Stomach (tissue), 9 donors: Measurements from ENCODE around the gene SLC26A2. TPM values are rescaled to one million over a fixed set of nuclear protein-coding genes. Genes with fewer than 3 reads are reported as not detected.
A peak's percentile ranks its signal among the peaks of the same experiment; 100 is the strongest.

Experiments used
- DNase-seq, 2 donors: peaks; one replicate each; pipeline versions ENCODE4 v3.0.0 to v3.0.0-alpha.2; 2013 to 2019
- H3K27ac ChIP-seq, 5 donors: fragments of 200-600 bp in 4 of 5; sonication (generic) in 4 of 5; one replicate each; pipeline ENCODE4 v1.5.1; 2013 to 2019; ENCODE audit warnings: mild to moderate bottlenecking in 1 of 5, moderate library complexity in 1 of 5
- H3K27me3 ChIP-seq, 3 donors: fragments of 200-600 bp; sonication (generic); one replicate each; pipeline ENCODE4 v1.5.1; 2017 to 2019; ENCODE audit warnings: mixed run types in 1 of 3
- H3K36me3 ChIP-seq, 4 donors: fragments of 200-600 bp; sonication (generic); 1 replicate in 3 of 4; 2 replicates in 1 of 4; pipeline ENCODE4 v1.5.1; 2016 to 2019
- H3K4me1 ChIP-seq, 4 donors: fragments of 200-600 bp; sonication (generic); one replicate each; pipeline ENCODE4 v1.5.1; 2016 to 2019
- H3K4me3 ChIP-seq, 4 donors: fragments of 200-600 bp; sonication (generic) in 3 of 4; one replicate each; pipeline ENCODE4 v1.5.1; 2016 to 2019; ENCODE audit warnings: mild to moderate bottlenecking in 1 of 4
- H3K9me3 ChIP-seq, 4 donors: fragments of 200-600 bp; sonication (generic); one replicate each; pipeline ENCODE4 v1.5.1; 2016 to 2019
- CTCF ChIP-seq, 7 experiments: fragments of 450-650 bp in 4 of 7; fragments of 200-600 bp in 3 of 7; sonication (generic) in 3 of 7; IDR thresholded peaks; one replicate each; pipeline ENCODE4 v1.5.1; 2016 to 2019; ENCODE audit warnings: antibody characterized with exemption in 7 of 7, control low read depth in 2 of 7, mild to moderate bottlenecking in 1 of 7
- EP300 ChIP-seq: sonication (generic); formaldehyde crosslinking; IDR thresholded peaks from one replicate; pipeline ENCODE4 v1.6.1; 2017; ENCODE audit warnings: antibody characterized with exemption
- POLR2A ChIP-seq, 4 donors: fragments of 450-650 bp; IDR thresholded peaks; one replicate each; pipeline ENCODE4 v1.6.1; 2016; ENCODE audit warnings: antibody characterized with exemption in 4 of 4, control low read depth in 2 of 4, mild to moderate bottlenecking in 1 of 4, moderate library complexity in 1 of 4
- POLR2AphosphoS5 ChIP-seq, 3 donors: sonication (generic); formaldehyde crosslinking; IDR thresholded peaks; one replicate each; pipeline ENCODE4 v1.6.1; 2016; ENCODE audit warnings: antibody characterized with exemption in 3 of 3
- WGBS, 5 donors: extraction: QIAGEN DNeasy Blood & Tissue Kit in 3 of 5; methylation state at CpG; one replicate each; pipeline versions ENCODE4 v1.1.5 to v1.1.7; 2013 to 2018; 5-methylcytosine and 5-hydroxymethylcytosine counted together
- intact Hi-C: fragments of 100-400 bp; cut with DNase I; formaldehyde crosslinking; loops from one replicate; pipeline ENCODE4 v1.15.1; 2023; ENCODE audit warnings: low total_unique reads
- polyA plus RNA-seq, 3 donors: library from polyadenylated mRNA; stranded (reverse); fragments of 200-250 nt; gene quantifications; one replicate each; pipeline ENCODE4 v1.2.3, GENCODE V29; 2013
- small RNA-seq, 4 donors: library from RNA; depleted of rRNA; stranded (forward); fragments of <200 nt; gene quantifications; one replicate each; pipeline ENCODE3, GENCODE V24; 2016
- total RNA-seq, 5 donors: library from RNA; depleted of rRNA; stranded (reverse); fragments of >200 nt; gene quantifications; one replicate each; pipeline versions ENCODE4 v1.1.0 to v1.2.3, GENCODE V29; 2014 to 2016
- donor health status: healthy with polysubstance abuse.
- donor health status: Bipolar disorder and iron deficiency.
- donor health status: healthy.

Gene SLC26A2
- total and polyA plus RNA-seq, 8 donors = 0.81 to 135 (median 7.5) TPM

GRCh38 chr5:150034662-150035061, 74.1 kb downstream of the SLC26A2 start:
- DNase-seq = peak in 1 of 2 donors; percentile 33
- no peaks in the 10 kb centered on the region for H3K27me3 ChIP-seq
- H3K4me3 ChIP-seq = no peak overlapping the region
- no peaks in the 10 kb centered on the region for H3K9me3 ChIP-seq
- TF ChIP-seq POLR2A (IDR thresholded peaks at IDR 0.05) (no peak), POLR2AphosphoS5 (IDR thresholded peaks at IDR 0.05) (no peak), EP300 (no peak), CTCF (IDR thresholded peaks at IDR 0.05) (no peak)
- H3K27ac ChIP-seq = no peak overlapping the region
- H3K36me3 ChIP-seq = peaks cover 78 to 100% (median 97%) of the 10 kb centered on the region in 4 donors
- WGBS, 5 donors = 71 to 84% (median 79%) methylated on average over 4 of the region's 4 CpGs
- peaks cover 0 to 5% (median 2%) of the 10 kb centered on the region in 4 donors for H3K4me1 ChIP-seq
- intact Hi-C loops = no loop called here

DNA sequence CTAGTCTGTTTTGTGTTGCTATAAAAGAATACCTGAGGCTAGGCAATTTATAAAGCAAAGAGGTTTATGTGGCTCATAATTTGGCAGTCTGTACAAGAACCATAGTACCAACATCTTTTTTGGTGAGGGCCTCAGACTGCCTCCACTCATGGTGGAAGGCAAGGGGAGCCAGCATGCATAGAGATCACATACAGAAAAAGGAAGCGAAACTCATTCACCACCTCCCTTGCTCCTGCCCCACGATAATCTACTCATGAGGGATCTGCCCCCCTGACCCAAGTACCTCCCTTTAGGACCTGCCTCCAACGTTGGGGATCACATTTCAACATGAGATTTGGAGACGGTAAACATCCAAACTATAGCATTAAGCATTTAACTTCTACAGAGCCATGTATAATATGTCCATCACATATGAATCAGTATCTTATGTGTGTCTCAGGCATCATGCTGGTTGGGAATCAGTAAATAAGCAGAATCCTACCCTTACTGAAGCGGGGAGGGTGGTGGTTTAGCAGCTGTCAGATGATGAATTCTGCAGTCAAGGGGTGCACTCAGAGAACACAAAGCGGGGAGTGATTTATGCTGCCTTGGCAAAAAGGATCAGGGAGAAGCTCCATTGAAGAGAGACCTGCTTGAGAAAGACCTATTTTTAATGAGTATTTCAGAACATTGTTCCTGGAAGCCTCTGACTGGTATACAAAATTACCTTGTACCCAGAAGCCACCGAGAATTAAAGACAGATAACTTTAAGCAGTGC, 74.8 kb downstream of the SLC26A2 start:
- intact Hi-C loops = no loop called here
- no peak for DNase-seq
- Histone ChIP-seq H3K27ac (no peak overlapping the region), H3K4me3 (no peak overlapping the region), H3K9me3 (no peaks in the 10 kb centered on the region), H3K27me3 (no peaks in the 10 kb centered on the region), H3K4me1 (peaks cover 0 to 5% (median 2%) of the 10 kb centered on the region in 4 donors), H3K36me3 (peaks cover 78 to 100% (median 97%) of the 10 kb centered on the region in 4 donors)
- 74 to 85% (median 79%) methylated on average over 7 of the region's 7 CpGs for WGBS, 5 donors
- TF ChIP-seq POLR2A (IDR thresholded peaks at IDR 0.05) (no peak), CTCF (IDR thresholded peaks at IDR 0.05) (no peak), EP300 (no peak), POLR2AphosphoS5 (IDR thresholded peaks at IDR 0.05) (no peak)

- no peak for DNase-seq
- 77 to 91% (median 87%) methylated on average over 8 to 9 of the region's 9 CpGs for WGBS, 5 donors
- no peak overlapping the region for H3K4me3 ChIP-seq
- H3K9me3 ChIP-seq = no peaks in the 10 kb centered on the region
- H3K27ac ChIP-seq = peak overlapping the region in 1 of 5 donors; percentile 20
- peaks cover 78 to 100% (median 97%) of the 10 kb centered on the region in 4 donors for H3K36me3 ChIP-seq
- peaks cover 0 to 5% (median 2%) of the 10 kb centered on the region in 4 donors for H3K4me1 ChIP-seq
- TF ChIP-seq CTCF (IDR thresholded peaks at IDR 0.05) (no peak), POLR2A (IDR thresholded peaks at IDR 0.05) (no peak)
- H3K27me3 ChIP-seq = no peaks in the 10 kb centered on the region
- intact Hi-C loops = no loop called here
Observed at GRCh38 chr5:150036513-150036912, 76.0 kb downstream of the SLC26A2 start.

Small RNA genes lying within 50 kb of the gene (small RNA-seq; reads per million reads assigned to genes)
- gene RF00019 = 0 reads per million in 4 donors

Other genes starting within 250 kb of the SLC26A2 start
- gene PPARGC1B, start 230.4 kb upstream of the SLC26A2 start, total RNA-seq = 10 to 100 TPM in 3 of 5 donors, 1 to 10 TPM in 2; 4.1 to 59.7 (median 17.1) TPM
- gene PPARGC1B, start 230.4 kb upstream of the SLC26A2 start, polyA plus RNA-seq = 1 to 10 TPM; 1.2 to 2.4 (median 1.7) TPM
- gene PDE6A, start 16.0 kb upstream of the SLC26A2 start, total RNA-seq = under 1 TPM in 1 of 5 donors, not detected in 4; under 0.01 TPM
- gene PDE6A, start 16.0 kb upstream of the SLC26A2 start, polyA plus RNA-seq = under 1 TPM in 1 of 3 donors, not detected in 2; 0.80 TPM
- 1 to 10 TPM in 2 of 5 donors, under 1 TPM in 2, not detected in 1; under 0.01 to 3.3 (median 1.6) TPM for gene TIGD6, start 39.9 kb downstream of the SLC26A2 start, total RNA-seq
- gene TIGD6, start 39.9 kb downstream of the SLC26A2 start, polyA plus RNA-seq = 1 to 10 TPM; 1.8 to 2.9 (median 2.9) TPM
- 10 to 100 TPM; 17.5 to 90.6 (median 52.0) TPM for gene HMGXB3, start 40.0 kb downstream of the SLC26A2 start, total RNA-seq
- 10 to 100 TPM in 1 of 3 donors, 1 to 10 TPM in 2; 7.9 to 15.3 (median 10.0) TPM for gene HMGXB3, start 40.0 kb downstream of the SLC26A2 start, polyA plus RNA-seq
- gene CSF1R, start 125.8 kb downstream of the SLC26A2 start, total RNA-seq = 100 to 1,000 TPM in 1 of 5 donors, 10 to 100 TPM in 4; 17.8 to 235 (median 34.9) TPM
- gene CSF1R, start 125.8 kb downstream of the SLC26A2 start, polyA plus RNA-seq = 10 to 100 TPM in 1 of 3 donors, 1 to 10 TPM in 2; 3.0 to 10.2 (median 8.5) TPM
- 10 to 100 TPM; 16.5 to 71.2 (median 53.1) TPM for gene PDGFRB, start 195.1 kb downstream of the SLC26A2 start, total RNA-seq
- 1 to 10 TPM; 4.7 to 9.1 (median 6.9) TPM for gene PDGFRB, start 195.1 kb downstream of the SLC26A2 start, polyA plus RNA-seq
- 100 to 1,000 TPM in 1 of 5 donors, 1 to 10 TPM in 1, not detected in 3; 2.0 to 472 TPM for gene CDX1, start 206.0 kb downstream of the SLC26A2 start, total RNA-seq
- gene CDX1, start 206.0 kb downstream of the SLC26A2 start, polyA plus RNA-seq = under 1 TPM in 1 of 3 donors, not detected in 2; 0.31 TPM
- gene SLC6A7, start 229.3 kb downstream of the SLC26A2 start, total RNA-seq = 10 to 100 TPM in 1 of 5 donors, not detected in 4; 29.3 TPM
- gene SLC6A7, start 229.3 kb downstream of the SLC26A2 start, polyA plus RNA-seq = not detected